HUES64 (cell line): Measurements from ENCODE around the gene UBE2L6.

Experiments used
- H3K27ac ChIP-seq: 2 replicates; pipeline ENCODE4 v1.7.0; 2013; ENCODE audit warnings: low read depth, low read length, inconsistent platforms
- H3K27me3 ChIP-seq: 2 replicates; pipeline ENCODE4 v1.6.1; 2013; ENCODE audit warnings: mild to moderate bottlenecking, low read length; ENCODE audit not compliant: insufficient read depth
- H3K36me3 ChIP-seq: 2 replicates; pipeline ENCODE4 v1.6.1; 2013; ENCODE audit warnings: mild to moderate bottlenecking, low read length; ENCODE audit not compliant: insufficient read depth
- H3K4me1 ChIP-seq: 2 replicates; pipeline ENCODE4 v1.6.1; 2013; ENCODE audit warnings: mild to moderate bottlenecking, low read length, moderate library complexity; ENCODE audit not compliant: insufficient read depth
- H3K4me3 ChIP-seq: 2 replicates; pipeline ENCODE4 v1.5.1; 2013; ENCODE audit warnings: mild to moderate bottlenecking, low read length, moderate library complexity
- H3K9ac ChIP-seq: 2 replicates; pipeline ENCODE4 v1.6.1; 2013; ENCODE audit warnings: mild to moderate bottlenecking, low read depth, low read length
- H3K9me3 ChIP-seq: 2 replicates; pipeline ENCODE4 v1.6.1; 2013; ENCODE audit warnings: low read depth, low read length; ENCODE audit not compliant: insufficient read depth
- WGBS: fragments of 150-250, 120-280 bp; methylation state at CpG from one replicate; pipeline ENCODE4 v1.1.7; 2013; ENCODE audit warnings: missing lambda C conversion rate; 5-methylcytosine and 5-hydroxymethylcytosine counted together

Gene UBE2L6

GRCh38 chr11:57511741-57512430, 55.6 kb downstream of the UBE2L6 start:
- no peak overlapping the region for H3K4me3 ChIP-seq
- 91% methylated on average over 6 of the region's 6 CpGs for WGBS

GRCh38 chr11:57508341-57509170, 58.9 kb downstream of the UBE2L6 start:
- H3K4me3 ChIP-seq = no peak overlapping the region
- WGBS = 90% methylated on average over 7 of the region's 7 CpGs
- H3K9ac ChIP-seq = no peak overlapping the region
- no peaks in the 10 kb centered on the region for H3K4me1 ChIP-seq
- H3K36me3 ChIP-seq = no peaks in the 10 kb centered on the region
- peaks cover 4% of the 10 kb centered on the region; the same call in 1 of the 2 replicates for H3K27me3 ChIP-seq
- H3K27ac ChIP-seq = no peak overlapping the region
- no peaks in the 10 kb centered on the region for H3K9me3 ChIP-seq

More at GRCh38 chr11:57511741-57512430, 55.6 kb downstream of the UBE2L6 start:
- Histone ChIP-seq H3K27me3 (peaks cover 38% of the 10 kb centered on the region), H3K27ac (no peak overlapping the region), H3K9me3 (no peaks in the 10 kb centered on the region), H3K36me3 (no peaks in the 10 kb centered on the region), H3K9ac (no peak overlapping the region), H3K4me1 (peaks cover 3% of the 10 kb centered on the region; the same call in 1 of the 2 replicates)

- Histone ChIP-seq H3K27ac (no peak overlapping the region), H3K9ac (no peak overlapping the region), H3K27me3 (no peaks in the 10 kb centered on the region), H3K4me3 (no peak overlapping the region), H3K36me3 (no peaks in the 10 kb centered on the region), H3K9me3 (no peaks in the 10 kb centered on the region), H3K4me1 (no peaks in the 10 kb centered on the region)
- 93% methylated on average over 1 of the region's 1 CpG for WGBS
Measured at GRCh38 chr11:57506522-57506921, 61.0 kb downstream of the UBE2L6 start.

DNA sequence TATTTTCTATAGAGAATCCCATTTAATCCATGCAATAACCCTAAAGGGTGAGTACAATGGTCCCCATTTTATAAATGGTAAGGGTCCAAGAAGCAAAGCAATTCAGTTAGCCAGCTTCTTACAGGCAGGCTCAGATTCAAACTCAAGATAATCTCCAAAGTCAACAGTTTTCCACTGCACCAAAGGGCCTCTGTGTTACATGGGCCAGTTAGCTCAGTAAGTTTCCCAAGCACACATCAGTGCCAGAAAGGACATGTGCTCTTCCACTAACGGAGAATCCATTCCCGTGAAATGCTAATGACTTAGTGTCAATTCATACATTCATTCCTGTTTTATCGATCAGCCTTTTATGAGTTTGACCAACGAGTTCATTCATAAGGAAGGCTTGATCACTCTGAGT, 63.0 kb downstream of the UBE2L6 start:
- Histone ChIP-seq H3K27ac (no peak overlapping the region), H3K9me3 (no peaks in the 10 kb centered on the region), H3K27me3 (no peaks in the 10 kb centered on the region), H3K36me3 (no peaks in the 10 kb centered on the region), H3K9ac (no peak overlapping the region), H3K4me3 (no peak overlapping the region), H3K4me1 (peaks cover 8% of the 10 kb centered on the region)
- WGBS = 92% methylated on average over 4 of the region's 4 CpGs

- Histone ChIP-seq H3K27me3 (no peaks in the 10 kb centered on the region), H3K4me1 (peaks cover 8% of the 10 kb centered on the region), H3K9ac (no peak overlapping the region), H3K4me3 (no peak overlapping the region), H3K36me3 (no peaks in the 10 kb centered on the region), H3K9me3 (no peaks in the 10 kb centered on the region), H3K27ac (no peak overlapping the region)
Measured at GRCh38 chr11:57502870-57503269, 64.6 kb downstream of the UBE2L6 start.

DNA sequence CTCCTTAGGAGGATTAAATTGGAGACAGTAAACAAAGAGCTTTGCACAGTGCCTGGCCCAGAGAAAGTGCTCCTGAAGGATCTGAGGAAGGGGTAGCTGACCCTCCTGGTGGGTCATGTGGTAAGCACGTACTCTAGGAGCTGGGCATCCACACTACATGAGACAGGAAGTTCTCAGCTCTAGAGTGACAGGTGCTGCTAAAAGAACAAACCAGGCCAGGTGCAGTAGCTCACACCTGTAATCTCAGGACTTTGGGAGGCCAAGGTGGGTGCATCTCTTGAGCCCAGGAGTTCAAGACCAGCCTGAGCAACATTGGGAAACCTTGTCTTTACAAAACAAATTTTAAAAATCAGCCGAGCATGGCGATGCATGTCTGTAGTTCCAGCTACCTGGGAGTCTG, 65.1 kb downstream of the UBE2L6 start:
- H3K36me3 ChIP-seq = no peaks in the 10 kb centered on the region
- no peaks in the 10 kb centered on the region for H3K9me3 ChIP-seq
- peaks cover 8% of the 10 kb centered on the region for H3K4me1 ChIP-seq
- H3K4me3 ChIP-seq = no peak overlapping the region
- H3K27ac ChIP-seq = no peak overlapping the region
- H3K9ac ChIP-seq = no peak overlapping the region
- WGBS = 86% methylated on average over 3 of the region's 3 CpGs
- H3K27me3 ChIP-seq = no peaks in the 10 kb centered on the region

GRCh38 chr11:57501953-57502352, 65.5 kb downstream of the UBE2L6 start:
- 89% methylated on average over 4 of the region's 4 CpGs for WGBS
- Histone ChIP-seq H3K36me3 (no peaks in the 10 kb centered on the region), H3K9me3 (no peaks in the 10 kb centered on the region), H3K27me3 (no peaks in the 10 kb centered on the region), H3K27ac (no peak overlapping the region), H3K4me1 (peaks cover 8% of the 10 kb centered on the region), H3K4me3 (no peak overlapping the region), H3K9ac (no peak overlapping the region)
